MV-4-11 (cell line): Measurements from ENCODE around the gene PITPNB.
A peak's percentile ranks its signal among the peaks of the same experiment; 100 is the strongest.

Source experiments
- DNase-seq: peaks from one replicate; lab custom pipeline; 2025; lab: John Stamatoyannopoulos, UW

Gene PITPNB

GRCh38 chr22:27919222-27919941, at the start of gene PITPNB:
Gene PITPNB (minus strand): TSS chr22:27919256. CDS start chr22:27919191, 65 bp downstream.
- peak; percentile 95 for DNase-seq

GRCh38 chr22:27966168-27967064, 47.4 kb upstream of the PITPNB start:
- DNase-seq: no peak

DNA sequence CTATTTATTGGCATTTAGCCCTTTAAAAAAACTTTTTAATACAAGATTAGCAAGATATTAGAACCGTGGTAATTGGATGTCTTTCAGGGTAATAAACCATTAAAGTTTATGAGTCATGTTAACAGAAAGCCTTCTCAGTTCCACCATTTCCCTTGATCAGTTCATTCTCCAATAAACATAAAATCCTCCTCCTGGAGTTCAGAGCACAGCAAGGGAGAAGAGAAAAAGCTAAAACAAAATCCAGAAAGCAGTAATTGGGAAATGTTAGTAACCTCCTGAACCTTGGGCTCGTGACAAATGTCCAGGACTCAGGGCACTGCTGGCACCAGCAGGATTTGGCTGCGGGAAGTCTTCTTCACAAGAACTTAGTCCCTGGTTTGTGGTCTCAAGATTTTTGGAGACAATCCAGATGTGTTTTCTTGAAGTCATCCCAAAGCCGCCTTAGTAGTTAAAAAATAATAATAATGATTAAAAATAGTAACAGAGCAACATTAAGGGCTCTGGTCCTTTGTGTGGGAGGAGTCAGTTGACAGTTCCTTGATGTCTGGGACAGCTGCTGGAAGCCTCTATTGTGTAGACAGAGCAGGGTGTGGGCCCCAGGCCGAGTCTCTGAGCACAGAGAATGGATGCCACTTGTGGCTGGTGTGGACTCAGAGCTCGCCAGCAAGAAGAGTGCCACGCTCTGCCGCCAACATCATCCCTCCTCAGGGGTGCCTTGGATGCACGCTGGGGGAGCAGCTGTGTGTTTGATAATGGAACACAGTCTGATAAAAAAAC, 43.4 kb upstream of the PITPNB start:
- DNase-seq: no peak

- no peak for DNase-seq
These were observed 42.6 kb upstream of the PITPNB start for GRCh38 chr22:27961680-27962079.

GRCh38 chr22:27961182-27961581, 42.1 kb upstream of the PITPNB start:
- no peak for DNase-seq

DNA sequence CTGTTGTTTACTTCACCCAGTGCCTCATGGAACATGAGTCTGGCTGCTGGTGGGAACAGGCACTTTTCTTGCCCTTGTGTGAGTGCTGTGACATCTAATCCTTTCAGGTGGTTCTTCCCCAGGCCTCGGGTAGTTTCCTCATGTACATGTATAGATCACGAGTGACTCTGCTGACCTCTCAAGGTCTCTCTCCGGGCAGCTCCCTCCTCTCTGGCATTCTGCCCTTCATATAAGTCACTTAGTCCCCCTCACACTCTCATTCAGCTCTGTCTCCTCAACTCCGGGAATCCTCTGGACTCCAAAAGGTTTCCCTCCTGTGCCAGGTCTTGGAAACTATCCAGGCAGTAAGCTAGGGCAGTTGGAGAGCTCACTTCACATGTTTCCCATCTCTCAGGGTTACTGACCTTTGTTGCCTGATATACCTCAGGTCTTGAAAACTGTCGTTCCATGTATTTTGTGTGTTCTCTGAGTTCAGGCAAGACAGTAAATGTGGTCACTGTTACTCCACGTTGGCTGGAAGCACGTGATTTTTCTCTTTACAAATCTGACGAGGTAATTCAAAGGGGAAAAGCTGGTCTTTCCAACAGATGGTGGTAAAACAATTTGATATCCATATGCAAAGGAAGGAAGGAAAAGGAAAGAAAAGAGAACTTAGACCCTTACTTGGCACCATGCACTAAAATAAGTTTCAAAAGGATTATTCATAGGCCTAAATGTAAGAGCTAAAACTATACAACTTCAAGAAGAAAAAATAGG, 40.5 kb upstream of the PITPNB start:
- no peak for DNase-seq

- peak; percentile 29 for DNase-seq
These were observed 33.7 kb upstream of the PITPNB start for GRCh38 chr22:27952779-27953178.

DNA sequence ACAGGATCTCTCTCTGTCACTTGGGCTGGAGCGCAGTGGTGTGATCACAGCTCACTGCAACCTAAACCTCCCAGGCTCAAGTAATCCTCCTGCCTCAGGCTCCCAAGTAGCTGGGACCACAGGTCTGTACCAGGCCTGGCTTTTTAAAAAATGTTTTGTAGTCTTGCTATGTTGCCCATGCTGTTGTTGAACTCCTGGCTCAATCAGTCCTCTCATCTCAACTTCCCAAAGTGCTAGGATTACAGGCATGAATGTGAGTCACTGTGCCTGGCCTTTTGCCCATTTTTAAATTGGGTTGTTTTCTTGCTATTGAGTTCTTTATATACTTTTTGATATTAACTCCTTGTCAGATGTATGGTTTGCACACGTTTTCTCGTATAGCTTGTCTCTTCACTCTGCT, 33.0 kb upstream of the PITPNB start:
- no peak for DNase-seq

GRCh38 chr22:27949421-27949820, 30.4 kb upstream of the PITPNB start:
- no peak for DNase-seq

GRCh38 chr22:27948569-27948968, 29.5 kb upstream of the PITPNB start:
- no peak for DNase-seq

GRCh38 chr22:27947448-27947847, 28.4 kb upstream of the PITPNB start:
- DNase-seq: no peak

DNA sequence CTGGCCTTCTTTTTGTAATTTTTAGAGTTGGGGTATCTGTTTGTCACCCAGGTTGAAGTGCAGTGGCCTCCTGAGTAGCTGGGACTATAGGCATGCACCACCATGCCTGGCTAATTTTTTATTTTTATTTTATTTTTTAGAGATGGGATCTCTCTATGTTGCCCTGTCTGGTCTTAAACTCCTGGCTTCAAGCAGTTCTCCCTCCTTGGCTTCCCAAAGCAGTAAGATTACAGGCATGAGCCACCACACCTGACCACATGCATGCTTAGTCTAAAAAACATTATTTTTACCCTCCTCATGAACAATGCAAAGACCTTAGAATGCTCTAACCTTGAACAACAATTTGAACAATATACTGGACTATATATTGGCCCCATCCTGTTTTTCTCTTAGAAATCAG, 22.1 kb upstream of the PITPNB start:
- DNase-seq: no peak

- DNase-seq: no peak
These were observed 18.4 kb upstream of the PITPNB start for GRCh38 chr22:27937453-27937852.

- DNase-seq: no peak
These were observed 16.8 kb upstream of the PITPNB start for GRCh38 chr22:27935897-27936296.

- no peak for DNase-seq
These were observed 15.0 kb upstream of the PITPNB start for GRCh38 chr22:27934069-27934468.

DNA sequence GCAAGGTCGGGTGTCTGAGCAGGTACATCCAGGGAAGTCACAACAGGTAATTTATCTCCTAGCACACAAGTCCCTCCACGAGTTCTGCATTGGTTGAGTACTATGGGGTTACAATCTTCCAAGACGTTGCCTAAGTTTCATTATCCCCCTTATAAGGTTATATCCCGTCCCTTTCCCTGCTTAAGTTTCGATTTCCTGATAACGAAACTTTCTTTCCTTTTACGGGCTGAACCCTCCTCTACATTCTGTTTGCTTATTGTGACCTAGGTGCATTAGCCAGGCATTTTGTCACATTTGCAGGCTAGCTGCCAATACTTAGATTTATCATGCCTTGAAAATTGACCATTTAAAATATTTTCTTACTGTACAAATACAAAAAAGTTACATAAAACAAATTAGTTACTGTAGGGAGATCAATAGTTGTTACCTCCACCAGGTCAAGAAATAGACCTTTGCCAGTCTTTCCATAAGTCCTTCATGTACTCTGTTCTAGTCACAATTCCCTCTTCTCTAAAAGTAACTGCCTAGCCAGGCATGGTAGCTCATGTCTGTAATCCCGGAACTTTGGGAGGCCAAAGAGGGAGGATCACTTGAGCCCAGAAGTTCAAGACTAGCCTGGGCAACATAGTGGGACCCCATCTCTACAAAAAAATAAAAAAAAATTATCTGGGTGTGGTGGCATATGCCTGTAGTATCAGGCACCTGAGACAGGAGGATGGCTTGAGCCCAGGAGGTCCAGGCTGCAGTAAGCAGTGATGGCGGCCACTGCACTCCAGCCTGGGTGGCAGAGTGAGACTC, 14.3 kb upstream of the PITPNB start:
- DNase-seq: no peak

DNA sequence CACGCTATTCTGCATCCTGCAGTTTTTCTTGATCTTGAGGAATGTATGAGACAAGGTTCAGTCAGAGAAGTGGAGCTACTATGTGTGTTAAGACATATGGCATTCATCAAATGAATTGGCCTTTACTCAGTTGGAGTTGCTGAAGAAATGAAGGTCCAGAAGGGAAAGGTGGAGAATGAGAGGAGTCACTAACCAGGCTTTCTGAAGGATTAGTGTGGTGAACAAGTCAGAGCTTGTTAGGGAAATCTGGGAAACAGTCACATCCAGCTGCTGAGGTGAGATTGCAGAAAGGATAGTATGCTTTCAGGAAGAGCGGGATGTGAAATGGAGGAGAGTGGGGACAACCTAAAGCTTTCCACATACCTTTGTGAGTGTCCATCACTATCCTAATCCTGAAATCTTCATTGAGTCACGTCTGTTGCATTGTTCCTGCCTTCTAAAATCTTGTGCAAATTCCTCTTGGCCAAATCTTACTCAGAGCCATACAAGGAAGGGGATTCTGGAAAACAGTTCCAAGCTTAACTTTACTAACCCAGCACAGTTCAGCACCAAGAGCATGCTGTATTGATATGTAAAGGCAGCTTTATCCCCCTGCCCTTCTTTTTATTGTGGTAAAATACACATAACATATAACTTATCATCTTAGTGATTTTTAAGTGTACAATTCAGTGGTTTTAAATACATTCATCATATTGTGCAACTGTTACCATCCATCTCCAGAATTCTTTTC, 11.4 kb upstream of the PITPNB start:
- no peak for DNase-seq

DNA sequence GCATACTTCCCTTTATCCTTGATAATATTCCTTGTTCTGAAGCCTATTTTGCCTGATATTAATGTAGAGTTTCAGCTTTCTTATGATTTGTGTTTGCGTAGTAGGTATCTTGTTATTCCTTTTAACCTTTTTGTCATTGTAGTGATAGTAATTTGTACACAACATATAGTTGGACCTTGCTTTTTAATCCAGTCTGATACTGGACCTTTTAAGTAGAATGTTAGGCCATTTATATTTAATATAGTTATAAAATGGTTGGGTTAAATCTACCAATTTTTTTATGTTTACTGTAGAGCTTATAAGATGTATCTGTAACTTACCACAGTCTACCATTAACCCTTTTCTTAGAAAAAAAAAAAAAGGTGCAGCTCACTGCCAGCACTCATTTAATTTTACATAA, 8.6 kb upstream of the PITPNB start:
- DNase-seq: no peak

- no peak for DNase-seq
These were observed 6.3 kb upstream of the PITPNB start for GRCh38 chr22:27925331-27925730.
